HG02763 (cell line): ENCODE results near the gene L3MBTL1.
"Not testable (repeated sequence)": the region's sequence is repeated elsewhere in the genome, so short reads cannot be mapped to it uniquely, and the experiment has no call there.

ENCODE experiments used
- ATAC-seq: cut with Tn5 transposase; IDR thresholded peaks from one replicate; pipeline ENCODE4 v1.9.1; 2021; ENCODE audit warnings: mild to moderate bottlenecking, moderate library complexity; ENCODE audit not compliant: unreplicated experiment

L3MBTL1 gene

GRCh38 chr20:43584448-43585136, 77.1 kb downstream of the L3MBTL1 start:
- ATAC-seq, result no peak

- ATAC-seq, result no peak
These were observed 79.1 kb downstream of the L3MBTL1 start for GRCh38 chr20:43586641-43587040.

GRCh38 chr20:43588526-43588925, 81.0 kb downstream of the L3MBTL1 start:
- not testable (repeated sequence) for ATAC-seq

GRCh38 chr20:43590036-43590391, 82.5 kb downstream of the L3MBTL1 start:
- no peak for ATAC-seq

GRCh38 chr20:43590392-43591303, 83.2 kb downstream of the L3MBTL1 start, which contains the start of gene IFT52:
Gene IFT52 (plus strand): TSS chr20:43590937. CDS start chr20:43594699, 3,762 bp downstream.
- peak; percentile 97 for ATAC-seq
